ENCODE measurements around the gene ANKRD11.

ANKRD11 gene

DNA sequence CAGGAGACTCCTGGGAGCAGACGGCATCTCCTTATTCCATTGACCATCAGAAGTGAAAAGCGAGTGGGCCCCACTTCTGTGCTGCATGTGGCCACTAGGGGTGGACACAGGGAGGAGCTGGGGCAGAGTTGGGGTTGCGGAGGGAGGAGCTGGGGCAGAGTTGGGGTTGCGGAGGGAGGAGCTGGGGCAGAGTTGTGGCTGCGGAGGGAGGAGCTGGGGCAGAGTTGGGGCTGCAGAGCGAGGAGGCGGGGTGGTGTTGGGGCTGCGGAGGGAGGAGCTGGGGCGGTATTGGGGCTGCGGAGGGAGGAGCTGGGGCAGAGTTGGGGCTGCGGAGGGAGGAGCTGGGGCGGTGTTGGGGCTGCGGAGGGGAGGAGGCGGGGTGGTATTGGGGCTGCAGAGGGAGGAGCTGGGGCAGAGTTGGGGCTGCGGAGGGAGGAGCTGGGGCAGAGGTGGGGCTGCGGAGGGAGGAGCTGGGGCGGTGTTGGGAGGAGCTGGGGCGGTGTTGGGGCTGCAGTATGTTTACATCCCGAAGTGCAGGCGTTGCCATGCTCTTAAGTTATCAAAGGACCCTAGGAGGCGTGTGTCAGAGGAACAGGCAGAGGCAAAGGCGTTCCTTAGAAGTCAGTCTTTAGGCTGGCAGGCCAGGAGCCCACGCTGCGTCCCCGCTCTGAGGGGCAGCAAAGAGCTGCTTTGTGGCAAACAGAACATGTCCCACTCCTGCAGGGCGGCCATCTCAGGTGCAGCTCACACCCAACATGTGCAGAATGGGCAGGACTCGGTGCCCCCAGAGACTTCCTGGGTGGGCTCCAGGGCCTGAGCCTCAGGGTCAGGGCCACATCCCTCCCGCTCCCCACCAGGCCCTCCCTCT is 196.9 kb downstream of the ANKRD11 start:
- no peak for DNase-seq

DNA sequence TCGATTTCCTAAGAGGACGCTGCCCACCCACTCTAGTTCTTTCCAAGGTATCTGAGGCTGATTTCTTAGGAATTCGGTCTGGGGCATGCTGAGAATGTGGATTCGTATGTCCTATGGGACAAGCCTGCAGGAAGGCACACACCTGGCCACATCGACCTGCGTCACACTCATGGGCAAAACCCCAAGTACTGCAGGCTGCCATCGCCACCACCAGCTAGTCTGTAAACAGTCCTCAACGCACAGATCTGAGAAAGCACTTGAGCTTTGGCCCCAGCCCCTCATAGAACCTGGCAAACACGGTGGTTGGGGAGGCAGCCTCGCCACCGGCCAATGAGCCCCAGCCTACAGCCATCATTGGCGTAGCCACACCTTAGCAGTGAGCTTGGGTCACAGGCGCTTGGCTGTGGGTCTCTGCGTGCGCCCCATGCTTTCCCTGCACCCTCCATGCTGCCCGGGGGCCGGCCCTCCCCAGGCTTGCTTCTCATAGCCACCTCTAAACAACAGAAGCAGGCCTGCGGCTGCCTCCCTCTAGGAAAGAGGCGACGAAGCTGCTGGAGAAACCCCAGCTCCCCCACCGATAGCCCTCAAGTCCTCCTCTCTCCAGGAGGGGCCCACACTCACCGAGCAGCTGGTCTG is 197.8 kb downstream of the ANKRD11 start:
- DNase-seq: no peak

- no peak for DNase-seq
Measured at GRCh38 chr16:89291776-89292175, 198.6 kb downstream of the ANKRD11 start.

DNA sequence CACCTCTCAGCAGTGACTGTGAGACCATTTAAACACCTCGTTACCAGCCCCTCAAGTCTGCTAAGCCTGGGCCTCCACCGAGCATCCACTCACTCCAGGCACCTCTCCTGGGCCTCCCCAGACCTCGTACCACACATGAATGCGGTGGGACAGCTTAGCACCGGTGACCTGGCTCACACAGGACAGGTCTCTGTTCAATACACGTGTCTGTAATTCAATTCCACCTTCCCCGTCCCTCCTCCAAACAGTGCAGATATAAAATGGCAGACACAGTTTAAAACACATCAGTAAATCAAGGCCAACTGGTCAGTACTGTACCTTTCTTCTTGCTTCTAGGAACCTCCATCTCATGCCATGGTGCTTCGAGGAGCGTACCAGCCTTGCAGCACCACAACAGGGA is 199.0 kb downstream of the ANKRD11 start:
- no peak for DNase-seq

GRCh38 chr16:89290887-89291286 is 199.5 kb downstream of the ANKRD11 start:
- DNase-seq: no peak

- DNase-seq: no peak
Measured at GRCh38 chr16:89290472-89290871, 199.9 kb downstream of the ANKRD11 start.

DNA sequence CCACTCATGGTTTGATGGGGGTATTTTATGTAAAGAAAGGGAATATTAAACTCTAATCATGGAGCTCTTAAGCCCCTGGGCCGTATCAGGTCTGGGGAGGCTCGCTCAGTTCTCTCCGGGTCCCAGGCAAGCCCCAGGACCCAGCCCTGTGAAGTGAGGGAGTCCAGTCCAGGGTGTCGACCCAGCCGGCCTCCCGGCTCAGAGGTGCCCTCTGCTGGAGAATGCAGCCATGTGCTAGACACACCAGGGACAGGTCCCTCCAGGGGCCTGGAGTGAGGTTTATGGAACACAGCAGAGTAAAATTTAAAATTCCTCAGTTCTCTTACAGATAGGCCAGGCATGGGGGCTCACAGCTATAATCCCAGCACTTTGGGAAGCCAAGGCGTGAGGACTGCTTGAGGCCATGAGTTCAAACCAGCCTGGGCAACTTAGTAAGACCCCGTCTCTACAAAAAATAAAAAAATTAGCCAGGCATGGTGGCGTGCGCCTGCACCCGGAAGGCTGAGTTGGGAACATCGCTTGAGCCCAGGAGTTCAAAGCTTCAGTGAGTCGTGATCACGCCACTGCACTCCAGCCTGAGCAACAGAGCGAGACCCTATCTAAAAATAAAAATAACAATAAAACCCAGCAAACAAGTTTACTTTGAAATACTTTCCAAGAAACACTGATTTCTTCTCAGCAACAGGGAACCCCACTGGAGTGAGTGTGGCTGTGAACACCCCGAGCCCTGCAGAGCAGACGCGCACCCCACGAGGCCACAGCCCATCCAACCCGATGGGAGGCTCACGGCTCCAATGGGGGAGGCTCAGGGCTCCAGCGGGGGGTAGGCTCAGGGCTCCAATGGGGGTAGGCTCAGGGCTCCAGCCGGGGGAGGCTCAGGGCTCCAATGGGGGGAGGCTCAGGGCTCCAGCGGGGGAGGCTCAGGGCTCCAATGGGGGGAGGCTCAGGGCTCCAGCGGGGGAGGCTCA is 200.6 kb downstream of the ANKRD11 start:
- peak; percentile 53 to 73 for DNase-seq

- no peak for DNase-seq
Measured at GRCh38 chr16:89288966-89289365, 201.4 kb downstream of the ANKRD11 start.

GRCh38 chr16:89288577-89288844 is 201.8 kb downstream of the ANKRD11 start:
- DNase-seq: no peak

DNA sequence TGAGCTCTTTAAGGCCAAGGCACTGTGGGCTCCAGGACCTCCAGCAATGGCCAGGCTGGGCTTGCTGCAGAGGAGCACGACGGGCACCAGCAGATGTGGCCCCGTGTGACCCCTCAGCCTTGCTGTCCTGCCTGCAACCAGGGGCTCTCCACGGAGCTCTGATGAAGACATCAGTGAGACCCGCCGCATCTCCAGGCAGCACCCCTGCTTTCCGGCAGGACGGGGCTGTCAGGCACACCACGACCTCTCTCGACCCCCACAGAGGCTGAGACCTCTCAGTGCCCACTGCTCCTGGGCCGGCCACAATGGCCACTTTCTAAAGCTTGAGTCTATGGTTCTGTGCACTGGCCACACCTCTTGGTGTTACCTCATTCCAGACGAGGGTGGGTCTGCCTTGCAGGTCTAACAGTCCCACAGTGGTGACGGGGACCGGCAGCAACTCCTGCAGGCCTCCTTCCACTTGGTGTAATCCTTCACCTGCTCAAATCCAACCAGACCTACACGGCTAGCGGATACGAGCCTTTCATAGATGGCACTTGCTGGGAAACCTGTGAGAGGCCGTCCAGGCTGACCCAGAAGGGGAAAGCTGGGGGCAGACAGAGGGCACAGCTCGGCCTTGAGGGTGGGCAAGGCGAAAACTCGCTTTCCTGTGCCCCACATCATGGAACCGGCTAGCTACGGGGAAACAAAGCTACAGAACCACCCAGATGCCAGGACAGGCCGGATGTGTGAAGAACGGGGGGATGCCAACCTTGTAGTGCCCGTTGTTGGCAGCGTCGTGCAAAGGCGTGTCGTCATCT is 202.4 kb downstream of the ANKRD11 start:
- DNase-seq: no peak

DNA sequence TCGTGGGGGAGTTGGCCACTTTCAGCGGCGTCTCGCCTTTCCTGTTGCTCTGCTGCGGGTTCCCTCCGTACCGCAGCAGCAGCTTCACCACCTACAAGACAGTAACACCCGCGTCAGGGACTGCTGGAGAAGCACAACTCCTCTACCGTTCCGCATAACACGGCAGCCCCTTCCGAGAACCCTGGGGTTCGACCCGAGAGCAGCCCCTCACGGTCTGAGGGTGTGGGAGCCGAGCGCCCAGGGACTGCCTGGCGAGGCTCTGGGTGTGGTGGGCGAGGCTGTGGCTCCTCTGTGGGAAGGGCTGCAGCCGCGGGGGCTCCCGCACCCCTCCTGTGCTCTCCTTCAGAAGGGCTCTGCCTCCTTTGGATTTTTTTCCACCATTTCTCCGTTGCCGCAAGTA is 204.3 kb downstream of the ANKRD11 start:
- DNase-seq: no peak

DNA sequence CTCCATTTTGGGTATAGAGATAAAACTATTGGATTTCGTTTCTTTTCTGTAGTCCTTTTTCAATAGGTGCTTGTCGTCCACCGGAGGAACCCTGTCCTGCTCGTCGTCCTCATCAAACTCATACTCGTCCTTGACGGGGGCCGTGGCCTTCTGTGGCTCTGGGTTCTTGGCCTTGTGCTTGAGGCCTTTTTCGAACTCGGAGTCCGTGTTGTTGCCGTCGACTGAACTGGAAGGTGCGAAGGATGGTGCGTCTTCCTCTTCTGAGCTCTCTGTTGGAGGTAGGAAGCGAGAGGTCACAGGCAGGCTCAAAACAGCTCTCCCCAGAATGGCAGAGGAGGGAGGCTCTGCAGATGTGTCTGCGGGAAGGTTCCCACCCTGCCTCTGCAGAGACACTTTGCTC is 205.0 kb downstream of the ANKRD11 start:
- DNase-seq: no peak

GRCh38 chr16:89283449-89283848 is 206.9 kb downstream of the ANKRD11 start:
- DNase-seq: no peak

- DNase-seq: no peak
Measured at GRCh38 chr16:89282523-89282922, 207.8 kb downstream of the ANKRD11 start.

DNA sequence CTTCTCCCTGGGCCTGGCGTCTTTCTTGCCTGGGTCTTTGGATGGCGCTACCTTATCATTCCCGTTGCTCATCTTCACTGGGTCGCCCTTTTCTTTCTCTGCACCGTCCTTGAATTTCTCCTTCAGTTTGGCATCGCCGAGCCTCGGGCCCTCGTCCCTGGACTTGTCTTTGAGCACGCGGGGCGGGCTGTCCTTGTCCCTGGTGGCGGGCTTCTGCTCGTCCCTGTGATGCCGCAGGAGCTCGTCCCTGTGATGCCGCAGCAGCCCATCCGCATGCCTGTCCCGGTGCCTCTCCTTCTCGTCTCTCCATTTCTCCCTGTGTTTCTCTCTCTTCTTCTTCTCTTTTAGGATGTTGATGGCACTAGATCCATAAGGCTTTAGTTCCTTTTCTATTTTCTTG is 208.5 kb downstream of the ANKRD11 start:
- DNase-seq: no peak

DNA sequence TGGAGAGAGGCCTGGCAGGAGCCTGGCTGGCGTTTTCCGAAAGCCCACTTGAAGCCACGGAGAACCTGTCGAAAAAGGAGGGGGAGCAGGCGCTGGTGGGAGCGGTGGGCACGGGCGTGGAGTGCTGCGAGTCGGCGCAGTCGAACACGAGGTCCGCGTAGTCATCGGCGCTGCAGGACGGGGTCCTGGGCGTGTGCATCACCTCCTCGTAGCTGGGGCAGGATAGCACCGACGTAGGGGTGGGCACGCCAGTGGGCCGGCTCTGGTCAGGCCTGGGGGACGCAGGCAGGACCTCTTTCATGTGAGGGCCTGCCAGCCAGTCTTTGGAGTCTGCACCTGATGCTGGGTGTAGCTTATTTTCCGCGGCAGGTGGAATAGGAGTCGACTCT is 209.2 kb downstream of the ANKRD11 start:
- no peak for DNase-seq

DNA sequence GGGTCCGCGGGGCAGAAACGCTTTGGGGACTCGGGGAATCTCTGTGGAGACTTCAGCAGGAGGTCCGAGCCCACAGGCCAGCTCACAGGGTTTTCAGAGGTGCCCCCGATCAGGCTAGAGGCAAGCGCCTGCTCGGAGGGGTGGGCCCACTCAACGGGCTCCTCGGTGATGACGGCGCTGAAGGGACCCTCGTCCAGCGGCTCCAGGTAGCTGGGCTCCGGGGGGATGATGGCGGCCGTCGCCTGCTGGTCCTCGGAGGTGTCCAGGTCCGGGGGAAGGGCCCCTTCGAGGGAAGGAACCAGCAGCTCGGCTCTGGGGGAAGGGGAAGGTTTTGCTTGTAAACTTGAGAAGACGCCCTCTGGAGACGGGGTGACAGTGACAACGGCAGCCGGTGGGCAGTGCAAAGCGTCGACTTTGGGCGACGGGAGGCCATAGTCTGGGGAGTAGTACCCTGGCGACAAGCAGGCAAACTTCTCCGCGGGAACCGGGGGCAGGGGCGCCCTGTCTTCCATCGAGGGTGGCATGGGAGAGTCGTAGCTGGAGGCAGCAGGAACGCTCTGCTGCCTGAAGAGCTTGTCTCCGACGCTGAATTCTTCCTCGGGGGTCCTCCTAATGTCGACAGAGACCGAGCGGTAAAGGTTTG is 209.7 kb downstream of the ANKRD11 start:
- no peak for DNase-seq

- no peak for DNase-seq
Measured at GRCh38 chr16:89279666-89280481, 210.5 kb downstream of the ANKRD11 start.

DNA sequence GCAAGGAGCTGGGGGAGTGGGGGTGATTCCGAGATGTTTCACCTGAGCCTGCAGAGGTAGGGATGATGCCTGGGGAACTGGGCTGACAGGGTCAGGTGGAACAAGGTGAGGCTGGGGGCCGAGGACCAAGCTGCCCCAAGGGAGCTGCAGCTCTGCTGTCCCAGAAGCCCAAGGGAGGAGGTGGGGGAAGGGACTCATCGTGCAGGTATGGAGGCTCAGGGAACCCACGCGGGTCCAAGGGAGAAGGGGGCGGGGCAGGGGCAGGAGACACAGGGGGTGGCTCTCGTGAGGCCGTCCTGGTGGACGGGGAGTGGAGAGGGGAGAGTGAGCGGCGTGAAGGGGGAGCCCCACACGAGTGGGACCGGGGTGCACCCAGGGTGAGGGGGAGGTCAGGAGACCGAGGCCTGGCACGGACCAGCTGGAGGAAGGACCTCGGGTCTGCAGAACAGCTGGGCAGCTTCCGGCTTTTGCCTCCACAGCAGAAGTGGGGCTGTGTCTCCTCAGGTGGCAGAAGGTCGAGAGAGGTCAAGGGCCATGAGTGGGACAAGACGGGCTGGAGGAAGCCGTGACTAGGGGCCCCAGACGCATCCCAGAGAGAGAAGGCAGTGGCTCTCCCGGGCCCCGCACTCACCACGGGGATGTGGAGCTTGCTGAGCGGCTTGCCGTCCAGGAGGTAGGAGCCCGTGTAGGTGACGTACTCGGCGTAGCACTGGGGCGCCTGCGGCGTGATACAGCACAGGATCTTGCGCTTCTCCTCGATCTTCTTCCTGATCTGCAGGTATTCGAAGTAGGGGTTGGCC is 211.7 kb downstream of the ANKRD11 start:
- no peak for DNase-seq

- DNase-seq: no peak
Measured at GRCh38 chr16:89277641-89278341, 212.6 kb downstream of the ANKRD11 start.

Data from SHP77 (cell line).